ENCODE results near the gene MYMX. TPM values are rescaled to one million over a fixed set of nuclear protein-coding genes. Genes with fewer than 3 reads are reported as not detected.

Gene MYMX
- total RNA-seq, 1 donor from 2014 or later, result not detected

- no peak overlapping the region for H3K9ac ChIP-seq (ENCODE audit: low read length)
- Mint-ChIP-seq H3K27ac (ENCODE audit: unreplicated experiment) (no peak overlapping the region), H3K27me3 (ENCODE audit: low read depth, unreplicated experiment) (peaks cover 6% of the 10 kb centered on the region), H3K9me3 (ENCODE audit: unreplicated experiment) (no peaks in the 10 kb centered on the region), H3K4me1 (ENCODE audit: low read depth, unreplicated experiment) (peaks cover 23% of the 10 kb centered on the region), H3K36me3 (ENCODE audit: low read depth, unreplicated experiment) (no peaks in the 10 kb centered on the region), H3K4me3 (ENCODE audit: unreplicated experiment) (no peak overlapping the region)
- peaks cover 42% of the 10 kb centered on the region for H3K4me1 ChIP-seq (ENCODE audit: insufficient read depth, low read length)
- no peak for DNase-seq (ENCODE audit: low read depth)
- no peak for TF ChIP-seq EZH2 (IDR thresholded peaks at IDR 0.05; ENCODE audit: insufficient read depth, low read length)
- H3K79me2 ChIP-seq (ENCODE audit: insufficient read depth, low read length), result no peaks in the 10 kb centered on the region
- peak overlapping the region; percentile 67 for H3K4me2 ChIP-seq (ENCODE audit: low read length)
- H4K20me1 ChIP-seq (ENCODE audit: insufficient read depth, low read length), result peaks cover 16% of the 10 kb centered on the region
- H3K36me3 ChIP-seq (ENCODE audit: insufficient read depth, low read length), result no peaks in the 10 kb centered on the region
- no peaks in the 10 kb centered on the region for H3K27me3 ChIP-seq (ENCODE audit: insufficient read depth, low read length)
- H3K4me3 ChIP-seq (ENCODE audit: insufficient read depth, low read depth, low read length), result no peak overlapping the region
- H2AFZ ChIP-seq (ENCODE audit: low read depth, low read length), result no peak overlapping the region
- no peak for FAIRE-seq
- no peaks in the 10 kb centered on the region for H3K9me3 ChIP-seq (ENCODE audit: insufficient read depth, low read depth, low read length)
- no peak overlapping the region for H3K27ac ChIP-seq (ENCODE audit: low read depth, low read length)
Measured at GRCh38 chr6:44221961-44222335, 5.2 kb downstream of the MYMX start.

GRCh38 chr6:44222486-44223318, 6.0 kb downstream of the MYMX start:
- peak overlapping the region; percentile 43 for H3K9ac ChIP-seq (ENCODE audit: low read length)
- H3K4me3 ChIP-seq (ENCODE audit: insufficient read depth, low read depth, low read length), result peak overlapping the region; percentile 57
- peaks cover 35% of the 10 kb centered on the region for H3K4me1 ChIP-seq (ENCODE audit: insufficient read depth, low read length)
- Mint-ChIP-seq H3K4me3 (ENCODE audit: unreplicated experiment) (peak overlapping the region; percentile 79), H3K36me3 (ENCODE audit: low read depth, unreplicated experiment) (no peaks in the 10 kb centered on the region), H3K9me3 (ENCODE audit: unreplicated experiment) (no peaks in the 10 kb centered on the region), H3K4me1 (ENCODE audit: low read depth, unreplicated experiment) (peaks cover 20% of the 10 kb centered on the region), H3K27me3 (ENCODE audit: low read depth, unreplicated experiment) (peaks cover 4% of the 10 kb centered on the region), H3K27ac (ENCODE audit: unreplicated experiment) (no peak overlapping the region)
- no peak for FAIRE-seq
- H4K20me1 ChIP-seq (ENCODE audit: insufficient read depth, low read length), result peaks cover 16% of the 10 kb centered on the region
- DNase-seq (ENCODE audit: low read depth), result no peak
- H3K27me3 ChIP-seq (ENCODE audit: insufficient read depth, low read length), result no peaks in the 10 kb centered on the region
- H3K9me3 ChIP-seq (ENCODE audit: insufficient read depth, low read depth, low read length), result no peaks in the 10 kb centered on the region
- TF ChIP-seq CTCF (IDR thresholded peaks at IDR 0.05; ENCODE audit: insufficient read depth, low read depth, low read length) (no peak), EZH2 (IDR thresholded peaks at IDR 0.05; ENCODE audit: insufficient read depth, low read length) (no peak)
- no peak overlapping the region for H3K27ac ChIP-seq (ENCODE audit: low read depth, low read length)
- H2AFZ ChIP-seq (ENCODE audit: low read depth, low read length), result peak overlapping the region; percentile 71
- H3K36me3 ChIP-seq (ENCODE audit: insufficient read depth, low read length), result no peaks in the 10 kb centered on the region
- no peaks in the 10 kb centered on the region for H3K79me2 ChIP-seq (ENCODE audit: insufficient read depth, low read length)
- H3K4me2 ChIP-seq (ENCODE audit: low read length), result peak overlapping the region; percentile 82

- H3K36me3 ChIP-seq (ENCODE audit: insufficient read depth, low read length), result no peaks in the 10 kb centered on the region
- H4K20me1 ChIP-seq (ENCODE audit: insufficient read depth, low read length), result peaks cover 16% of the 10 kb centered on the region
- Mint-ChIP-seq H3K27me3 (ENCODE audit: low read depth, unreplicated experiment) (peaks cover 4% of the 10 kb centered on the region), H3K4me3 (ENCODE audit: unreplicated experiment) (peak within 1 kb of the TSS; percentile 85), H3K36me3 (ENCODE audit: low read depth, unreplicated experiment) (no peaks in the 10 kb centered on the region), H3K4me1 (ENCODE audit: low read depth, unreplicated experiment) (peaks cover 13% of the 10 kb centered on the region), H3K9me3 (ENCODE audit: unreplicated experiment) (no peaks in the 10 kb centered on the region), H3K27ac (ENCODE audit: unreplicated experiment) (no peak within 1 kb of the TSS)
- H3K27me3 ChIP-seq (ENCODE audit: insufficient read depth, low read length), result no peaks in the 10 kb centered on the region
- no peak for TF ChIP-seq CTCF (IDR thresholded peaks at IDR 0.05; ENCODE audit: insufficient read depth, low read depth, low read length)
- no peak for TF ChIP-seq EZH2 (IDR thresholded peaks at IDR 0.05; ENCODE audit: insufficient read depth, low read length)
- peak within 1 kb of the TSS; percentile 82 for H3K4me2 ChIP-seq (ENCODE audit: low read length)
- FAIRE-seq (no peak), DNase-seq (ENCODE audit: low read depth) (no peak)
- H3K27ac ChIP-seq (ENCODE audit: low read depth, low read length), result no peak within 1 kb of the TSS
- peak within 1 kb of the TSS; percentile 43 for H3K9ac ChIP-seq (ENCODE audit: low read length)
- no peaks in the 10 kb centered on the region for H3K79me2 ChIP-seq (ENCODE audit: insufficient read depth, low read length)
- peak within 1 kb of the TSS; percentile 79 for H2AFZ ChIP-seq (ENCODE audit: low read depth, low read length)
- H3K9me3 ChIP-seq (ENCODE audit: insufficient read depth, low read depth, low read length), result no peaks in the 10 kb centered on the region
- peak within 1 kb of the TSS; percentile 57 for H3K4me3 ChIP-seq (ENCODE audit: insufficient read depth, low read depth, low read length)
- peaks cover 30% of the 10 kb centered on the region for H3K4me1 ChIP-seq (ENCODE audit: insufficient read depth, low read length)
Measured at GRCh38 chr6:44223319-44224028, 6.7 kb downstream of the MYMX start, which contains the start of gene SLC29A1. TSS of gene SLC29A1 (plus strand) at chr6:44223595. CDS start at chr6:44227314, 3,719 bp downstream.
